IMR-90 (cell line): Measurements from ENCODE around the gene POFUT1. TPM values are rescaled to one million over a fixed set of nuclear protein-coding genes. Genes with fewer than 3 reads are reported as not detected.

Experiments used
- ATAC-seq: fragments of 200-7000 bp; cut with Tn5 transposase; 2 replicates; pipeline ENCODE4 v1.9.1; 2020; ENCODE audit warnings: low read depth, mild to moderate bottlenecking, moderate library complexity
- BruUV-seq: library from RNA; stranded (reverse); fragments of 400-500 nt; replicated peaks from 2 replicates; lab custom pipeline; 2021; lab: Mats Ljungman, UMichigan
- CTCF ChIA-PET: fragments of 300-600 bp; formaldehyde crosslinking; extraction: SDS; loops from one replicate; lab custom pipeline; 2021; ENCODE audit warnings: antibody characterized with exemption; lab: Yijun Ruan, JAX
- POLR2A ChIA-PET: fragments of 300-600 bp; sonication (Branson Sonifier 250); formaldehyde crosslinking; loops from one replicate; lab custom pipeline; 2022; ENCODE audit warnings: antibody characterized with exemption; ENCODE audit not compliant: unreplicated experiment; lab: Charles Lee
- DNase-seq: peaks from one replicate; pipeline ENCODE4 v3.0.0; 2013
- H2AFZ ChIP-seq: replicated peaks from 2 replicates; pipeline ENCODE3; 2013; ENCODE audit warnings: low read length, mild to moderate bottlenecking; ENCODE audit not compliant: poor library complexity
- H2AK5ac ChIP-seq: 2 replicates; pipeline ENCODE4 v1.6.1; 2013; ENCODE audit warnings: low read depth, low read length, inconsistent platforms
- H2AK9ac ChIP-seq: replicated peaks from 2 replicates; pipeline ENCODE3; 2013; ENCODE audit warnings: mild to moderate bottlenecking, low read depth, low read length, moderate library complexity; ENCODE audit not compliant: poor library complexity
- H2BK120ac ChIP-seq: 2 replicates; pipeline ENCODE4 v1.6.1; 2013; ENCODE audit warnings: low read depth, low read length, inconsistent platforms
- H2BK15ac ChIP-seq: 3 replicates; pipeline ENCODE4 v1.6.1; 2013; ENCODE audit warnings: low read depth, low read length, inconsistent platforms
- H2BK20ac ChIP-seq: 2 replicates; pipeline ENCODE4 v1.6.1; 2013; ENCODE audit warnings: low read depth, mild to moderate bottlenecking, inconsistent platforms, low read length, moderate library complexity
- H2BK5ac ChIP-seq: 2 replicates; pipeline ENCODE4 v1.6.1; 2013; ENCODE audit warnings: mild to moderate bottlenecking, low read depth, low read length, inconsistent platforms; ENCODE audit not compliant: poor library complexity, severe bottlenecking
- H3K14ac ChIP-seq: replicated peaks from 2 replicates; pipeline ENCODE4 v1.6.1; 2013; ENCODE audit warnings: low read depth, low read length, inconsistent platforms
- H3K18ac ChIP-seq: 2 replicates; pipeline ENCODE4 v1.6.1; 2013; ENCODE audit warnings: low read depth, low read length, control low read depth
- H3K23ac ChIP-seq: 2 replicates; pipeline ENCODE4 v1.6.1; 2013; ENCODE audit warnings: low read depth, low read length, inconsistent platforms
- H3K27ac ChIP-seq: 2 replicates; pipeline ENCODE4 v1.5.1; 2013; ENCODE audit warnings: mild to moderate bottlenecking, control low read depth, low read length; ENCODE audit not compliant: insufficient read depth
- H3K27me3 ChIP-seq: 2 replicates; pipeline ENCODE4 v1.6.1; 2013; ENCODE audit warnings: low read length; ENCODE audit not compliant: control insufficient read depth, insufficient read depth
- H3K36me3 ChIP-seq: 2 replicates; pipeline ENCODE4 v1.6.1; 2013; ENCODE audit warnings: low read length, mixed read lengths; ENCODE audit not compliant: control insufficient read depth, insufficient read depth
- H3K4ac ChIP-seq: 2 replicates; pipeline ENCODE4 v1.6.1; 2013; ENCODE audit warnings: low read depth, low read length, inconsistent platforms
- H3K4me1 ChIP-seq: 2 replicates; pipeline ENCODE4 v1.6.1; 2013; ENCODE audit warnings: low read length, mixed read lengths; ENCODE audit not compliant: control insufficient read depth, insufficient read depth
- H3K4me2 ChIP-seq: 2 replicates; pipeline ENCODE4 v1.6.1; 2013; ENCODE audit warnings: low read depth, mild to moderate bottlenecking, control low read depth, low read length, moderate library complexity
- H3K4me3 ChIP-seq: 2 replicates; pipeline ENCODE4 v1.5.1; 2013; ENCODE audit warnings: low read depth, mild to moderate bottlenecking, control low read depth, low read length, moderate library complexity; ENCODE audit not compliant: insufficient read depth
- H3K56ac ChIP-seq: 2 replicates; pipeline ENCODE4 v1.6.1; 2013; ENCODE audit warnings: low read length, inconsistent platforms; ENCODE audit not compliant: insufficient read depth; ENCODE audit errors: extremely low read depth
- H3K79me1 ChIP-seq, 2 experiments: 2 replicates each; pipeline ENCODE4 v1.6.1; 2013; ENCODE audit warnings: low read length in 2 of 2, inconsistent platforms in 1 of 2, low read depth in 1 of 2
- H3K9ac ChIP-seq: 2 replicates; pipeline ENCODE4 v1.6.1; 2013; ENCODE audit warnings: low read depth, low read length, control low read depth
- H3K9me1 ChIP-seq: 2 replicates; pipeline ENCODE4 v1.6.1; 2013; ENCODE audit warnings: low read length, inconsistent platforms; ENCODE audit not compliant: insufficient read depth
- H3K9me3 ChIP-seq: 2 replicates; pipeline ENCODE4 v1.6.1; 2013; ENCODE audit warnings: low read length; ENCODE audit not compliant: control insufficient read depth, insufficient read depth
- H4K20me1 ChIP-seq: 2 replicates; pipeline ENCODE4 v1.6.1; 2013; ENCODE audit warnings: low read length, inconsistent platforms; ENCODE audit not compliant: insufficient read depth
- H4K5ac ChIP-seq: 2 replicates; pipeline ENCODE4 v1.6.1; 2013; ENCODE audit warnings: mild to moderate bottlenecking, low read depth, low read length, control low read depth
- H4K8ac ChIP-seq, 2 experiments: 2 replicates each; pipeline ENCODE4 v1.6.1; 2013; ENCODE audit warnings: low read depth in 2 of 2, low read length in 2 of 2, control low read depth in 1 of 2, inconsistent platforms in 1 of 2
- H4K91ac ChIP-seq: 2 replicates; pipeline ENCODE4 v1.6.1; 2013; ENCODE audit warnings: low read depth, low read length, inconsistent platforms; ENCODE audit not compliant: insufficient read depth
- FOS ChIP-seq: fragments of 150-350 bp; IDR thresholded peaks from 2 replicates; pipeline ENCODE4 v1.6.1; 2016; ENCODE audit warnings: low read depth, low read length
- WGBS, 2 experiments: methylation state at CpG; one replicate each; pipeline versions ENCODE4 v1.1.5 to v1.1.7; 2013; ENCODE audit warnings: missing lambda C conversion rate in 2 of 2; ENCODE audit not compliant: insufficient read length in 1 of 2; ENCODE audit errors: extremely low coverage in 2 of 2; 5-methylcytosine and 5-hydroxymethylcytosine counted together
- dilution Hi-C: fragments of 300-500 bp; cut with HindIII; formaldehyde crosslinking; loops from one replicate; pipeline ENCODE4 v1.14.3; 2018; ENCODE audit warnings: low sequenced_read_pairs; ENCODE audit not compliant: unreplicated experiment
- in situ Hi-C: fragments of 300-500 bp; cut with MboI; formaldehyde crosslinking; loops from 3 replicates; pipeline ENCODE4 v1.14.3; 2019; ENCODE audit warnings: low sequenced_read_pairs, inconsistent platforms, mixed read lengths
- intact Hi-C: fragments of 100-400 bp; cut with micrococcal nuclease; formaldehyde crosslinking; loops from 2 replicates; pipeline ENCODE4 v1.10.0; 2022
- polyA plus RNA-seq, 3 experiments: library from polyadenylated mRNA; depleted of rRNA; stranded (reverse); fragments of >200 nt; gene quantifications; 2 replicates each; pipeline ENCODE4 v1.2.3, GENCODE V29; 2012; ENCODE audit warnings: low replicate concordance in 1 of 3
- total RNA-seq: library from RNA; depleted of rRNA; stranded (reverse); fragments of >200 nt; gene quantifications from 2 replicates; pipeline ENCODE4 v1.2.3, GENCODE V29; 2012
- TF ChIP-seq, protein P1 (sequence below): conservative IDR thresholded peaks from 2 replicates; pipeline ENCODE4 v1.5.1; 2012; ENCODE audit warnings: mild to moderate bottlenecking, low read depth, low read length, improper control_type of control experiment
- TF ChIP-seq, protein P2 (sequence below): fragments of 150-350 bp; IDR thresholded peaks from 2 replicates; pipeline ENCODE4 v1.6.1; 2017; ENCODE audit warnings: mild to moderate bottlenecking, antibody characterized with exemption, low read length, low read depth
- TF ChIP-seq, protein P3 (sequence below): fragments of 150-350 bp; IDR thresholded peaks from 2 replicates; pipeline ENCODE4 v1.6.1; 2016; ENCODE audit warnings: low read depth, mild to moderate bottlenecking, low read length, moderate library complexity, borderline replicate concordance

POFUT1 gene
- total and polyA plus RNA-seq, 2 of the 4 experiments (the other 2 are of a cell fraction): 25.5 to 41.1 TPM

DNA sequence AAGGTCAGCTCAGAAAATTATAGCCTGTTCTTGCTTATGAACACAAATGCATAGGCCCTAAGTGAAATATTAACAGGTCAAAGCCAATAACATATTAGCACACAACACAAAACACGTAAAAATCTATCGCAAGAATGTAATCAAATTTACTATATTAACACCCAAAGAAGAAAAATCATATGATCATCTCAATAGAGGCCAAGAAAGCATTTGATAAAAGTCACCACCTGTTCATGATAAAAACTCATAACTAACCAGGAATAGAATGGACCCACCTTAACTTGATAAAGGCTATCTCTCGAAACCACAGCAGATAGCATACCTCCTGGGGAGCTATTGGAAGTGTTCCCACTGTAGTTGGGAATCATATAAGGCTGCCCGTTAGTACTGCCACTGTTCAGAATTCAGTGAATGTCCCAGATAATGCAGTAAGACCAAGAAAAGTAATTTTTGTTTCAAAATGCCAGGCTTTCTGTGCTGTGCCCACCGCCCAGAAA lies 21.6 kb downstream of the POFUT1 start:
- no TSS peak for BruUV-seq

More for the DNA sequence above, 21.6 kb downstream of the POFUT1 start:
- no peak overlapping the region for H2AK9ac ChIP-seq
- dilution Hi-C loops: no loop called here
- H3K79me1 ChIP-seq: peaks cover 3 to 8% of the 10 kb centered on the region in 2 experiments; a peak in 2 of 4 replicates
- ChIA-PET POLR2A (no interaction called here), CTCF (no interaction called here)
- no peak overlapping the region for H3K27ac ChIP-seq
- no peak overlapping the region for H2BK5ac ChIP-seq
- no peaks in the 10 kb centered on the region for H3K4me1 ChIP-seq
- ATAC-seq (no peak), DNase-seq (no peak)
- H4K8ac ChIP-seq: no peak overlapping the region
- H2BK15ac ChIP-seq: no peak overlapping the region
- no peak overlapping the region for H2BK120ac ChIP-seq
- peaks cover 4% of the 10 kb centered on the region for H3K9me1 ChIP-seq
- in situ Hi-C loops: no loop called here
- no peak overlapping the region for H3K56ac ChIP-seq
- H3K18ac ChIP-seq: no peak overlapping the region
- H3K14ac ChIP-seq: no peak overlapping the region
- H4K91ac ChIP-seq: no peak overlapping the region
- peaks cover 47% of the 10 kb centered on the region for H3K36me3 ChIP-seq
- H2AFZ ChIP-seq: no peak overlapping the region
- no peak overlapping the region for H2AK5ac ChIP-seq
- no peak overlapping the region for H3K4me3 ChIP-seq
- no peaks in the 10 kb centered on the region; the same call in 1 of the 2 replicates for H4K20me1 ChIP-seq
- 80% methylated on average over 1 of the region's 5 CpGs; no CpG with 5 or more reads in 1 of the 2 experiments for WGBS, 2 experiments
- no peak overlapping the region for H3K4me2 ChIP-seq
- no peak overlapping the region for H4K5ac ChIP-seq
- H3K9me3 ChIP-seq: no peaks in the 10 kb centered on the region
- H3K9ac ChIP-seq: no peak overlapping the region
- no peaks in the 10 kb centered on the region for H3K27me3 ChIP-seq
- H3K4ac ChIP-seq: no peak overlapping the region
- no peak overlapping the region for H3K23ac ChIP-seq
- TF ChIP-seq, protein P1, sequence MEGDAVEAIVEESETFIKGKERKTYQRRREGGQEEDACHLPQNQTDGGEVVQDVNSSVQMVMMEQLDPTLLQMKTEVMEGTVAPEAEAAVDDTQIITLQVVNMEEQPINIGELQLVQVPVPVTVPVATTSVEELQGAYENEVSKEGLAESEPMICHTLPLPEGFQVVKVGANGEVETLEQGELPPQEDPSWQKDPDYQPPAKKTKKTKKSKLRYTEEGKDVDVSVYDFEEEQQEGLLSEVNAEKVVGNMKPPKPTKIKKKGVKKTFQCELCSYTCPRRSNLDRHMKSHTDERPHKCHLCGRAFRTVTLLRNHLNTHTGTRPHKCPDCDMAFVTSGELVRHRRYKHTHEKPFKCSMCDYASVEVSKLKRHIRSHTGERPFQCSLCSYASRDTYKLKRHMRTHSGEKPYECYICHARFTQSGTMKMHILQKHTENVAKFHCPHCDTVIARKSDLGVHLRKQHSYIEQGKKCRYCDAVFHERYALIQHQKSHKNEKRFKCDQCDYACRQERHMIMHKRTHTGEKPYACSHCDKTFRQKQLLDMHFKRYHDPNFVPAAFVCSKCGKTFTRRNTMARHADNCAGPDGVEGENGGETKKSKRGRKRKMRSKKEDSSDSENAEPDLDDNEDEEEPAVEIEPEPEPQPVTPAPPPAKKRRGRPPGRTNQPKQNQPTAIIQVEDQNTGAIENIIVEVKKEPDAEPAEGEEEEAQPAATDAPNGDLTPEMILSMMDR: no peak
- no peak for TF ChIP-seq FOS
- TF ChIP-seq, protein P2, sequence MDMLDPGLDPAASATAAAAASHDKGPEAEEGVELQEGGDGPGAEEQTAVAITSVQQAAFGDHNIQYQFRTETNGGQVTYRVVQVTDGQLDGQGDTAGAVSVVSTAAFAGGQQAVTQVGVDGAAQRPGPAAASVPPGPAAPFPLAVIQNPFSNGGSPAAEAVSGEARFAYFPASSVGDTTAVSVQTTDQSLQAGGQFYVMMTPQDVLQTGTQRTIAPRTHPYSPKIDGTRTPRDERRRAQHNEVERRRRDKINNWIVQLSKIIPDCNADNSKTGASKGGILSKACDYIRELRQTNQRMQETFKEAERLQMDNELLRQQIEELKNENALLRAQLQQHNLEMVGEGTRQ: no peak
- TF ChIP-seq, protein P3, sequence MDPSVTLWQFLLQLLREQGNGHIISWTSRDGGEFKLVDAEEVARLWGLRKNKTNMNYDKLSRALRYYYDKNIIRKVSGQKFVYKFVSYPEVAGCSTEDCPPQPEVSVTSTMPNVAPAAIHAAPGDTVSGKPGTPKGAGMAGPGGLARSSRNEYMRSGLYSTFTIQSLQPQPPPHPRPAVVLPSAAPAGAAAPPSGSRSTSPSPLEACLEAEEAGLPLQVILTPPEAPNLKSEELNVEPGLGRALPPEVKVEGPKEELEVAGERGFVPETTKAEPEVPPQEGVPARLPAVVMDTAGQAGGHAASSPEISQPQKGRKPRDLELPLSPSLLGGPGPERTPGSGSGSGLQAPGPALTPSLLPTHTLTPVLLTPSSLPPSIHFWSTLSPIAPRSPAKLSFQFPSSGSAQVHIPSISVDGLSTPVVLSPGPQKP: no peak
- intact Hi-C loops: no loop called here
- H2BK20ac ChIP-seq: no peak overlapping the region
